ENCODE data around the gene C6orf120.

GRCh38 chr6:169745405-169745804, 43.5 kb downstream of the C6orf120 start:
- TF ChIP-seq, protein P1, sequence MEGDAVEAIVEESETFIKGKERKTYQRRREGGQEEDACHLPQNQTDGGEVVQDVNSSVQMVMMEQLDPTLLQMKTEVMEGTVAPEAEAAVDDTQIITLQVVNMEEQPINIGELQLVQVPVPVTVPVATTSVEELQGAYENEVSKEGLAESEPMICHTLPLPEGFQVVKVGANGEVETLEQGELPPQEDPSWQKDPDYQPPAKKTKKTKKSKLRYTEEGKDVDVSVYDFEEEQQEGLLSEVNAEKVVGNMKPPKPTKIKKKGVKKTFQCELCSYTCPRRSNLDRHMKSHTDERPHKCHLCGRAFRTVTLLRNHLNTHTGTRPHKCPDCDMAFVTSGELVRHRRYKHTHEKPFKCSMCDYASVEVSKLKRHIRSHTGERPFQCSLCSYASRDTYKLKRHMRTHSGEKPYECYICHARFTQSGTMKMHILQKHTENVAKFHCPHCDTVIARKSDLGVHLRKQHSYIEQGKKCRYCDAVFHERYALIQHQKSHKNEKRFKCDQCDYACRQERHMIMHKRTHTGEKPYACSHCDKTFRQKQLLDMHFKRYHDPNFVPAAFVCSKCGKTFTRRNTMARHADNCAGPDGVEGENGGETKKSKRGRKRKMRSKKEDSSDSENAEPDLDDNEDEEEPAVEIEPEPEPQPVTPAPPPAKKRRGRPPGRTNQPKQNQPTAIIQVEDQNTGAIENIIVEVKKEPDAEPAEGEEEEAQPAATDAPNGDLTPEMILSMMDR (IDR thresholded peaks at IDR 0.05): no peak
- no peak for TF ChIP-seq POLR2AphosphoS5 (IDR thresholded peaks at IDR 0.05; ENCODE audit: insufficient read depth in 1 of 2, low read depth in 1 of 2)
- TF ChIP-seq POLR2A (IDR thresholded peaks at IDR 0.05): no peak
